Glomerular visceral epithelial cell (primary cell): ENCODE results near the gene TSPAN3.

ENCODE experiments used
- DNase-seq: peaks from one replicate; pipeline ENCODE4 v3.0.0-alpha.2; 2016; ENCODE audit errors: extremely low spot score

Gene TSPAN3

GRCh38 chr15:77033729-77034671 is 36.9 kb downstream of the TSPAN3 start:
- no peak for DNase-seq

GRCh38 chr15:77033417-77033728 is 37.5 kb downstream of the TSPAN3 start:
- DNase-seq, result no peak

GRCh38 chr15:77032647-77033416 is 38.1 kb downstream of the TSPAN3 start:
- no peak for DNase-seq

GRCh38 chr15:77032052-77032646 is 38.8 kb downstream of the TSPAN3 start:
- DNase-seq, result no peak

GRCh38 chr15:77031376-77032050 is 39.4 kb downstream of the TSPAN3 start:
- peak; percentile 53 for DNase-seq

- no peak for DNase-seq
These were observed 40.0 kb downstream of the TSPAN3 start for GRCh38 chr15:77030928-77031375.

GRCh38 chr15:77030048-77030927 is 40.6 kb downstream of the TSPAN3 start:
- DNase-seq, result no peak

- DNase-seq, result no peak
These were observed 41.5 kb downstream of the TSPAN3 start for GRCh38 chr15:77029166-77030047.

GRCh38 chr15:77028451-77029165 is 42.3 kb downstream of the TSPAN3 start:
- no peak for DNase-seq

- DNase-seq, result no peak
These were observed 43.0 kb downstream of the TSPAN3 start for GRCh38 chr15:77027697-77028450.

GRCh38 chr15:77027111-77027696 is 43.7 kb downstream of the TSPAN3 start:
- no peak for DNase-seq

- DNase-seq, result no peak
These were observed 44.3 kb downstream of the TSPAN3 start for GRCh38 chr15:77026501-77027110.

GRCh38 chr15:77025941-77026411 is 44.9 kb downstream of the TSPAN3 start:
- no peak for DNase-seq

GRCh38 chr15:77025083-77025901 is 45.6 kb downstream of the TSPAN3 start:
- no peak for DNase-seq

GRCh38 chr15:77024273-77025082 is 46.4 kb downstream of the TSPAN3 start:
- peak; percentile 61 for DNase-seq
